H9 (cell line): ENCODE results near the gene ATP6V1D. TPM values are rescaled to one million over a fixed set of nuclear protein-coding genes. Genes with fewer than 3 reads are reported as not detected.

Experiments used
- DNase-seq: peaks from one replicate; pipeline ENCODE4 v3.0.0-alpha.2; 2017
- H2AFZ ChIP-seq: one replicate; pipeline ENCODE4 v1.6.1; 2013; ENCODE audit warnings: mild to moderate bottlenecking, low read length, control low read depth, moderate library complexity
- H2AK5ac ChIP-seq: 2 replicates; pipeline ENCODE4 v1.6.1; 2013; ENCODE audit warnings: low read length, control low read depth, mixed read lengths; ENCODE audit not compliant: insufficient read length
- H2BK120ac ChIP-seq: one replicate; pipeline ENCODE4 v1.6.1; 2013; ENCODE audit warnings: low read depth, mild to moderate bottlenecking, low read length, control low read depth, inconsistent platforms; ENCODE audit not compliant: poor library complexity, severe bottlenecking
- H2BK12ac ChIP-seq: 2 replicates; pipeline ENCODE4 v1.6.1; 2013; ENCODE audit warnings: low read length, control low read depth, mixed read lengths, low read depth; ENCODE audit not compliant: insufficient read length
- H2BK15ac ChIP-seq: 2 replicates; pipeline ENCODE4 v1.6.1; 2013; ENCODE audit warnings: low read depth, low read length, control low read depth
- H2BK20ac ChIP-seq: one replicate; pipeline ENCODE4 v1.6.1; 2013; ENCODE audit warnings: low read depth, mild to moderate bottlenecking, low read length, control low read depth, inconsistent platforms; ENCODE audit not compliant: poor library complexity, severe bottlenecking
- H2BK5ac ChIP-seq: 2 replicates; pipeline ENCODE4 v1.6.1; 2013; ENCODE audit warnings: low read length, control low read depth, mixed read lengths; ENCODE audit not compliant: insufficient read length
- H3K14ac ChIP-seq: 2 replicates; pipeline ENCODE4 v1.6.1; 2013; ENCODE audit warnings: low read length, control low read depth; ENCODE audit not compliant: insufficient read depth
- H3K18ac ChIP-seq: 2 replicates; pipeline ENCODE4 v1.6.1; 2013; ENCODE audit warnings: low read depth, mild to moderate bottlenecking, mixed read lengths, low read length, control low read depth; ENCODE audit not compliant: insufficient read length
- H3K23ac ChIP-seq: 2 replicates; pipeline ENCODE4 v1.6.1; 2013; ENCODE audit warnings: low read length, control low read depth, mixed read lengths, low read depth; ENCODE audit not compliant: insufficient read length
- H3K23me2 ChIP-seq: 2 replicates; pipeline ENCODE4 v1.6.1; 2013; ENCODE audit warnings: low read depth, mild to moderate bottlenecking, mixed read lengths, low read length, control low read depth; ENCODE audit not compliant: insufficient read length, poor library complexity, severe bottlenecking
- H3K27ac ChIP-seq: 2 replicates; pipeline ENCODE4 v1.5.1; 2013; ENCODE audit warnings: low read length, control low read depth, mixed read lengths, low read depth; ENCODE audit not compliant: insufficient read length
- H3K27me3 ChIP-seq: 2 replicates; pipeline ENCODE4 v1.6.1; 2013; ENCODE audit warnings: low read length, control low read depth, inconsistent platforms; ENCODE audit not compliant: insufficient read depth
- H3K4ac ChIP-seq: 2 replicates; pipeline ENCODE4 v1.6.1; 2013; ENCODE audit warnings: low read depth, mild to moderate bottlenecking, control low read depth, inconsistent platforms, low read length, moderate library complexity
- H3K4me1 ChIP-seq: 2 replicates; pipeline ENCODE4 v1.6.1; 2013; ENCODE audit warnings: low read length, control low read depth, inconsistent platforms; ENCODE audit not compliant: insufficient read depth
- H3K4me2 ChIP-seq: 2 replicates; pipeline ENCODE4 v1.6.1; 2013; ENCODE audit warnings: low read length, control low read depth, mixed read lengths; ENCODE audit not compliant: insufficient read length, insufficient read depth
- H3K56ac ChIP-seq: 2 replicates; pipeline ENCODE4 v1.6.1; 2013; ENCODE audit warnings: low read depth, mild to moderate bottlenecking, mixed read lengths, low read length, control low read depth; ENCODE audit not compliant: insufficient read length
- H3K79me1 ChIP-seq: 2 replicates; pipeline ENCODE4 v1.6.1; 2013; ENCODE audit warnings: low read depth, mild to moderate bottlenecking, moderate library complexity, low read length, control low read depth, inconsistent platforms; ENCODE audit not compliant: insufficient read depth, poor library complexity, severe bottlenecking
- H3K79me2 ChIP-seq: 2 replicates; pipeline ENCODE4 v1.6.1; 2013; ENCODE audit warnings: low read length, control low read depth, inconsistent platforms; ENCODE audit not compliant: insufficient read depth
- H3K9ac ChIP-seq: 2 replicates; pipeline ENCODE4 v1.6.1; 2013; ENCODE audit warnings: low read length, control low read depth, mixed read lengths; ENCODE audit not compliant: insufficient read length; ENCODE audit errors: extremely low read depth
- H3K9me3 ChIP-seq: one replicate; pipeline ENCODE4 v1.6.1; 2013; ENCODE audit warnings: low read depth, low read length, inconsistent platforms; ENCODE audit not compliant: control insufficient read depth
- H3T11ph ChIP-seq: one replicate; pipeline ENCODE4 v1.6.1; 2013; ENCODE audit warnings: mild to moderate bottlenecking, low read length, control low read depth, inconsistent platforms
- H4K20me1 ChIP-seq: one replicate; pipeline ENCODE4 v1.6.1; 2013; ENCODE audit not compliant: control insufficient read depth, insufficient read length, insufficient read depth
- H4K5ac ChIP-seq: 2 replicates; pipeline ENCODE4 v1.6.1; 2013; ENCODE audit warnings: low read depth, mild to moderate bottlenecking, mixed read lengths, low read length, control low read depth; ENCODE audit not compliant: insufficient read length
- H4K8ac ChIP-seq: replicated peaks from 2 replicates; pipeline ENCODE4 v1.6.1; 2013; ENCODE audit warnings: low read length, control low read depth, mixed read lengths, low read depth; ENCODE audit not compliant: insufficient read length
- H4K91ac ChIP-seq: 2 replicates; pipeline ENCODE4 v1.6.1; 2013; ENCODE audit warnings: low read depth, mild to moderate bottlenecking, moderate library complexity, mixed read lengths, low read length, control low read depth; ENCODE audit not compliant: insufficient read length
- H3K27ac Mint-ChIP-seq, 3 experiments: 2 replicates in 2 of 3; 3 replicates in 1 of 3; pipeline ENCODE4 v1.8.0; 2020 to 2021; ENCODE audit warnings: mixed read lengths in 3 of 3, mild to moderate bottlenecking in 1 of 3, moderate library complexity in 1 of 3
- H3K27me3 Mint-ChIP-seq: 2 replicates; pipeline ENCODE4 v1.8.0; 2021; ENCODE audit warnings: low read depth, mild to moderate bottlenecking, moderate library complexity, mixed read lengths
- H3K36me3 Mint-ChIP-seq, 3 experiments: 2 replicates in 2 of 3; 3 replicates in 1 of 3; pipeline ENCODE4 v1.8.0; 2020 to 2021; ENCODE audit warnings: low read depth in 3 of 3, mixed read lengths in 3 of 3; ENCODE audit not compliant: insufficient read depth in 1 of 3
- H3K4me1 Mint-ChIP-seq, 2 experiments: 2 replicates each; pipeline ENCODE4 v1.8.0; 2020; ENCODE audit warnings: mixed read lengths in 2 of 2
- H3K4me3 Mint-ChIP-seq, 2 experiments: 2 replicates in 1 of 2; 3 replicates in 1 of 2; pipeline ENCODE4 v1.8.0; 2020 to 2021; ENCODE audit warnings: mild to moderate bottlenecking in 2 of 2, mixed read lengths in 2 of 2, moderate library complexity in 1 of 2
- H3K9me3 Mint-ChIP-seq, 2 experiments: 2 replicates in 1 of 2; 3 replicates in 1 of 2; pipeline ENCODE4 v1.8.0; 2020; ENCODE audit warnings: mild to moderate bottlenecking in 2 of 2, mixed read lengths in 2 of 2, moderate library complexity in 1 of 2
- WGBS: extraction: QIAGEN DNeasy Blood & Tissue Kit; methylation state at CpG from one replicate; pipeline ENCODE4 v1.1.7; 2013; ENCODE audit warnings: missing lambda C conversion rate, low lambda C conversion rate, mixed read lengths; ENCODE audit not compliant: insufficient read length; ENCODE audit errors: extremely low coverage; 5-methylcytosine and 5-hydroxymethylcytosine counted together
- total RNA-seq: library from RNA; stranded (reverse); gene quantifications from 2 replicates; pipeline ENCODE4 v1.2.1, GENCODE V29; 2021
- TF ChIP-seq, protein P1 (sequence below): fragments of 200-600 bp; sonication (generic); conservative IDR thresholded peaks from 3 replicates; pipeline ENCODE4 v1.8.0; 2021; ENCODE audit warnings: antibody characterized with exemption, mild to moderate bottlenecking

ATP6V1D gene
- total RNA-seq, 1 experiment from 2014 or later: 85.7 TPM

DNA sequence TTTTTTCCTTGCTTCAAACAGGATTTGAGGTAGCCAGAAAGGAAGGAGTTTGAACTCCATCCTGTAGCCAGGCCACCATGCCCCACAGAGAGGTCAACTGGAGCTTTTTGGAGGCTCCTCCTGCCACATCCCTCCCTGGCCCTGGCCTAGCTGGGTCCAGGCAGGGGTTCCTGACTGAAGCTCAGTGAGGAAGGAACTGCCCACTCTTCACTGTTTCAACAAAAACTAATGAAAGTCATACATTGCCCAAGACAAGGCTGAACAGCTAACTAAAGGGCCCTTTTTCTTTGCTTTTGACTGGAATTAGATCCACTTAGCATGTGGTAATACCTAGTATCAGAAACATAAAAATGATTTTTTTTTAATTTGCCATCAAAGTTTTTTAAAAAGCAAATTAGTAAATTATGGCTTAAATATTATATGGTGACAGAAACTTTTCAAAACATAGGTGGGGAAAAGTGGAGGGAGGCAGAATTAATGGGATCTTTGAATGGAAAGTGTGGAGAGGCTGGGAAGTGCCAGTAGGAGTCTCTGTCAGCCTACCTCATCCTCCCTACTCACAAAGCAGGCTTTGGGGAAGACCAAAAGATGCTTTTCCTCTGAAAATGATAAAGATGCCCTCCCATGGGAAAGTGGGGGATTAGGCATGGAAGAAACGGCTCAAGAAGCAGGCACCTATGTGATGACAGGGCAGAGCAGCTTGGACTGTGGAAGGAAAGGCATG, 30.4 kb upstream of the ATP6V1D start:
- Histone ChIP-seq H3K23ac (no peak overlapping the region), H2AK5ac (no peak overlapping the region), H3T11ph (no peak overlapping the region), H2BK120ac (no peak overlapping the region), H4K8ac (no peak overlapping the region), H2BK20ac (no peak overlapping the region), H3K9ac (no peak overlapping the region), H4K91ac (no peak overlapping the region), H4K20me1 (no peaks in the 10 kb centered on the region), H3K23me2 (no peaks in the 10 kb centered on the region), H3K4ac (no peak overlapping the region), H3K27ac (no peak overlapping the region), H3K79me2 (no peaks in the 10 kb centered on the region), H3K14ac (no peak overlapping the region), H3K56ac (no peak overlapping the region), H2AFZ (no peak overlapping the region), H3K9me3 (no peaks in the 10 kb centered on the region), H2BK5ac (no peak overlapping the region), H2BK12ac (no peak overlapping the region), H3K79me1 (no peaks in the 10 kb centered on the region), H3K4me2 (no peak overlapping the region), H3K18ac (no peak overlapping the region), H3K4me1 (no peaks in the 10 kb centered on the region), H2BK15ac (no peak overlapping the region), H3K27me3 (no peaks in the 10 kb centered on the region), H4K5ac (no peak overlapping the region)
- TF ChIP-seq, protein P1, sequence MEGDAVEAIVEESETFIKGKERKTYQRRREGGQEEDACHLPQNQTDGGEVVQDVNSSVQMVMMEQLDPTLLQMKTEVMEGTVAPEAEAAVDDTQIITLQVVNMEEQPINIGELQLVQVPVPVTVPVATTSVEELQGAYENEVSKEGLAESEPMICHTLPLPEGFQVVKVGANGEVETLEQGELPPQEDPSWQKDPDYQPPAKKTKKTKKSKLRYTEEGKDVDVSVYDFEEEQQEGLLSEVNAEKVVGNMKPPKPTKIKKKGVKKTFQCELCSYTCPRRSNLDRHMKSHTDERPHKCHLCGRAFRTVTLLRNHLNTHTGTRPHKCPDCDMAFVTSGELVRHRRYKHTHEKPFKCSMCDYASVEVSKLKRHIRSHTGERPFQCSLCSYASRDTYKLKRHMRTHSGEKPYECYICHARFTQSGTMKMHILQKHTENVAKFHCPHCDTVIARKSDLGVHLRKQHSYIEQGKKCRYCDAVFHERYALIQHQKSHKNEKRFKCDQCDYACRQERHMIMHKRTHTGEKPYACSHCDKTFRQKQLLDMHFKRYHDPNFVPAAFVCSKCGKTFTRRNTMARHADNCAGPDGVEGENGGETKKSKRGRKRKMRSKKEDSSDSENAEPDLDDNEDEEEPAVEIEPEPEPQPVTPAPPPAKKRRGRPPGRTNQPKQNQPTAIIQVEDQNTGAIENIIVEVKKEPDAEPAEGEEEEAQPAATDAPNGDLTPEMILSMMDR: no peak; the same call in 2 of the 3 replicates
- Mint-ChIP-seq H3K9me3 (no peaks in the 10 kb centered on the region), H3K4me1 (no peaks in the 10 kb centered on the region), H3K4me3 (no peak overlapping the region), H3K27ac (no peak overlapping the region), H3K36me3 (peaks cover 0 to 9% (median 7%) of the 10 kb centered on the region in 3 experiments; a peak in 5 of 7 replicates), H3K27me3 (no peaks in the 10 kb centered on the region; the same call in 1 of the 2 replicates)
- no CpG with 5 or more reads among the region's 1 CpG for WGBS
- DNase-seq: no peak
